Erythroblast (primary cell): ENCODE data around the gene STX5.

Experiments used
- DNase-seq, 2 experiments: peaks; one replicate each; lab custom pipeline; 2025; lab: John Stamatoyannopoulos, UW
- GATA1 ChIP-seq: IDR thresholded peaks from 2 replicates; pipeline ENCODE4 v1.6.1; 2011; ENCODE audit warnings: low read depth, mild to moderate bottlenecking, control low read depth, low read length, moderate library complexity
- POLR2A ChIP-seq: IDR thresholded peaks from 2 replicates; pipeline ENCODE4 v1.6.1; 2011; ENCODE audit warnings: mild to moderate bottlenecking, low read length

STX5 gene

GRCh38 chr11:62823677-62824076 is 8.2 kb downstream of the STX5 start:
- TF ChIP-seq POLR2A (no peak), GATA1 (no peak)
- no peak for DNase-seq

- no peak for DNase-seq
- no peak for TF ChIP-seq POLR2A
- no peak for TF ChIP-seq GATA1
These were observed 14.7 kb downstream of the STX5 start for GRCh38 chr11:62817129-62817528.

DNA sequence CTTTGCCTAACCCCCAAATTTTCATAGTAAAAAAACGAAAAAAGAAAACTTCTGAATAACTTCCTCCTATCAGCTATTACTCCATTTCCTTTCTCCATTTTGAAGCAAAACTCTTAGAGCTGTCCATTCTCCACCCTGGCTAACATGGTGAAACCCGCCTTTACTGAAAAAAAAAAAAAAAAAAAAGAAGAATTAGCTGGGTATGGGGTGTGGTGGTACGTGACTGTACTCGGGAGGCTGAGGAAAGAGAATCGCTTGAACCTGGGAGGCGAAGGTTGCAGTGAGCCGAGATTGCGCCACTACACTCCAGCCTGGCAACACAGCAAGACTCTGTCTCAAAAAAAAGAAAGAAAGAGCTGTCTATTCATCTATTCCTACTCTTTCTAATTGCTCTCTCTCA is 15.3 kb downstream of the STX5 start:
- DNase-seq: no peak
- TF ChIP-seq GATA1 (no peak), POLR2A (no peak)

- TF ChIP-seq POLR2A (no peak), GATA1 (no peak)
- DNase-seq: no peak
These were observed 20.2 kb downstream of the STX5 start for GRCh38 chr11:62811659-62812058.

- TF ChIP-seq POLR2A: no peak
- no peak for TF ChIP-seq GATA1
- DNase-seq: no peak
These were observed 21.1 kb downstream of the STX5 start for GRCh38 chr11:62810748-62811147.

GRCh38 chr11:62806611-62807121 is 25.2 kb downstream of the STX5 start:
- TF ChIP-seq POLR2A (no peak), GATA1 (no peak)
- no peak for DNase-seq

DNA sequence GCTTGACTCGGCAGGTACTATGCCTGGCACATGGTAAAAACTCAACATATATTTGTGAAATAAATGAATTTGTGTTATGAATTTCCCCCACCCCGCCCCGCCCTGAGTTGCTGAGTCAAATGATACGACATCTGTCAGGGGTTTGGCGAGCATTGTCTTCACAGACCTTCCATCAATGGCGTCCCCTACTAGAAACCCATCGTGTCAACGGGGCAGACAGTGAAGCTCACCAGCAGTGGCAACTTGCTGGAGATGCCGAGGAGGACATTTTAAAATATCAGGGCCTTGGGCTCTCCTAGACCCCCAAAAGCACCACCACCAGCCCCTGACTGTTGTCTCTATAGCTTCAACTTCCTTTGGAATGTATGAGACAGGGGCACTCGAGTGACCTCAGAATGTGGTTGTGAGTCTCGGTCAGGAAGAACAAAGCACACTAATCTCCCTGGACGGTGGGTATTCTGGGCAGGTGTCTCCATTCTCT is 25.9 kb downstream of the STX5 start:
- TF ChIP-seq GATA1 (no peak), POLR2A (no peak)
- DNase-seq: peak in 1 of 2 experiments; percentile 63

DNA sequence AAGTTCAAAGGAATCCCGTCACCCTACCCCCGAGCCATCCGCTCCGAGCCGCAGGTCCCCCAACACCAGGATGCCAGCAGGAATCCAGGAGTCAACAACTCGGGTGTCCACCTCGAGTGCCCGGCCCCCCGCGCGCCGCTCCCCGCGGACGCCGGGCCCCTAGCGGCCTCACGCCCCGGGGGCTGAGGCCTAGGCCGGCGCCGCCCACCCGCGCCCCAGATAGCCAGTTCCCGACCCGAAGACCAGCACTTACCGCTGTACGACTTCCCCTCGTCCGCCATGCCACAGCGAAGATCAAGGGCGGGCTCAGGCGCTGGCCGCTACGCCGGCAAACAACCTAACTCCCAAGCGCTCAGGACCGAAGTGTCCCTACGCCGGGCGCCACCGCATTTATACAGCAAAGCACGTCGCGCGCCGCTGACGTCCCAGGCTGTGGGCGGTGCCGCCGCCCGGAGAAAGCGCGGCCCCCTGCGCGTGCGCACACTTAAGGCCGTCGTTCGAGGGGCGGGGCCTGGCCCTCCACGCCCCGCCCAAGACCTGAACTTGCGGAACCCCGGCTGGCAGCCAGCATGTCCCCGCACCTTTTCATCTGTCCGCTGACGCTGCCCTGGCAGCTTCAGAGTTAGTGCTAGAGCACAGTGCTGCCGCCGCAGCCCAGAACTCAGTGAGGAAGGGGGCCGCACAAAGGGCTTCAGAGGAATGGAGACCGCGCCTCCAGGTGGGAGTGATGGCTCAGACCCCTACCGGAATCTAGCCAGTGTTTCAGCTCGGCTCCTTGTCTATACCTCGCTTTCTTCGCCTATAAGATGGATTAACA is 26.6 kb downstream of the STX5 start, which contains the start of gene NXF1:
Gene NXF1 (minus strand): TSS at position 365 of the 817 bp plus-strand sequence. CDS start 84 bp downstream, at position 281.
- peak; percentile 97 to 99 for DNase-seq
- no peak for TF ChIP-seq GATA1
- TF ChIP-seq POLR2A: peak; percentile 100

DNA sequence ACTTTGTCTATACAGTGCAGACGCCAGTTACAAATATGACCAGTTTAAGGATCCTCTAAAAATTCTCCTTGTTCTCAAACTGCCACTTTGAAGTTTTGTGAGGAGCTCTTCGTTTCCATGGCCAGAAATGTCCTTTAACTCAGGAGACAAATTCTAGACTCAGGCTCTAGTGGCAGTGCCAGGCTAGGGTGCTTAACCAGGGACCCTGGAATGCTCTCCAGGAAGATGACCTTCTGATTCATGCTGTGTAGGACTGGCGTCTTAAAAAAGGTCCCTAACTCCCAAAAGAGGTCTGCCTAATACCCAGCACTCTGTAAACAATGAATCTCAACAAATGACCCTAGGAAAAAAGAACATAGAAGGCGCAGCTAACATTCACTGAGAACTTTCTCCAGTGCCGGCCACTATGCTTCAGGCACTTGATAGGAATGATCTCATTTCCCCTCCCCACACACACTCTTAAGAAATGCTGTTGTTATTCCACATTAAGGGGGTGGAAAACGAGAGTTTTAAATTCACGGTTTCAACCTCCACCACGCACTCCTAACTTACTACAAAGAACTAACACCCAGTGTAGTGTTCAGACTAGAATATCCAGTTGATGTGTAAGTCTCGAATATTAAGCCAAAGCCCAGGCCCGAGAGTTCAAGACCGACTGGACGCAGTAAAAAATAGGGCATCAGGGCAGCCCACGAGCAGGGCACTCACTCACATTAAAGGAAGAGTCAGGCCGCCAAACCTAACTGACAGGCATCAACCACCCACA is 27.4 kb downstream of the STX5 start:
- TF ChIP-seq GATA1 (no peak), POLR2A (no peak)
- peak in 1 of 2 experiments; percentile 80 for DNase-seq

- no peak for DNase-seq
- no peak for TF ChIP-seq POLR2A
- TF ChIP-seq GATA1: no peak
These were observed 30.8 kb downstream of the STX5 start for GRCh38 chr11:62801071-62801470.

GRCh38 chr11:62799486-62799885 is 32.4 kb downstream of the STX5 start:
- TF ChIP-seq GATA1: no peak
- TF ChIP-seq POLR2A: no peak
- DNase-seq: no peak

- TF ChIP-seq GATA1 (no peak), POLR2A (no peak)
- no peak for DNase-seq
These were observed 35.6 kb downstream of the STX5 start for GRCh38 chr11:62796281-62796680.

- DNase-seq: no peak
- TF ChIP-seq GATA1: no peak
- TF ChIP-seq POLR2A: no peak
These were observed 37.6 kb downstream of the STX5 start for GRCh38 chr11:62794201-62794775.
